CMK (cell line): ENCODE data around the gene SPACDR.
"Not testable (repeated sequence)": the region's sequence is repeated elsewhere in the genome, so short reads cannot be mapped to it uniquely, and the experiment has no call there.

Source experiments
- DNase-seq: peaks from one replicate; pipeline ENCODE4 v3.0.0-alpha.2; 2010; ENCODE audit warnings: low read depth

SPACDR gene

DNA sequence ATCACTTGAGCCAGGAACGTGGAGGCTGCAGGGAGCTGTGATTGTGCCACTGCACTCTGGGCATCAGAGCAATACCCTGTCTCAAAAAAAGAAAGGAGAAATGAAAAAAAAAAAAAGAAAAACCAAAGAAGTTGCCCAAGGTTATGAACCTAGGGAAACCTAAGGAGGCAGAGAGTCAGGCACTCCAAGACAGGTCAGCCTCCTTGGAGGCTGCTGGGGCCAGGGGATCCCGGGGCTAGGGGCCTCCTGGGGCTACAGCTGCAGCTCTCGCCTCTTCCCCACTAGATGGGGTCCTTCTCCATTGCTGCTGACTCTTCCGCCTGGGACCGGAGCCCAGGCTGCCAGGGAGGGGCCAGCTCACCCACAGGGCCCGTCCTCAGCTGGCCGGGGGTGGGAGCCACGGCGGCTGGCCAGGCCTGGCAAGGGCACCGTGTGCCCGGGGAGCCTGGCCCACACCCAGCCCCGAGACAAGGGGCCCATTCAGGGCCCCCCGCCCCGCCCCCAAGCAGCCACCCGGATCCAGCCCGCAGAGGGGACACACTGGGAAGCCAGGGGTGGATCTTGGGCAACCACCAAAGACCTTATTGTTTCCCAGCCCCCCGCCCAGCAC lies 1.7 kb upstream of the SPACDR start:
- no peak for DNase-seq

GRCh38 chr7:100465299-100465698 lies 1.2 kb upstream of the SPACDR start:
- no peak for DNase-seq

DNA sequence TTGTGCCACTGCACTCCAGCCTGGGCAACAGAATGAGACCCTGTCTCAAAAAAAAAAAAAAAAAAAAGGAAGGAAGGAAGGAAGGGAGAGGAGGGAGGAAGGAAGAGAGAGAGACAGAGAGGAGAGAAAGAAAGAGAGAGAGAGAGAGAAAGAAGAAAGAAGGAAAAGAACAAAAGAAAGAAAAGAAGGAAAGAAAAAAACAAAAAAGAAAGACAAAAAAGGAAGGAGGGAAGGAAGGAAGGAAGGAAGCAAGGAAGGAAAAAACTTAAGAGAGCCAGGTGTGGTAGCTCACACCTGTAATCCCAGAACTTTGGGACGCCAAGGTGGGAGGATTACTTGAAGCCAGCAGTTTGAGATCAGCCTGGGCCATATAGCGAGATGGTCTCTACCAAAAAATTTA lies 731 bp upstream of the SPACDR start:
- DNase-seq, result no peak

DNA sequence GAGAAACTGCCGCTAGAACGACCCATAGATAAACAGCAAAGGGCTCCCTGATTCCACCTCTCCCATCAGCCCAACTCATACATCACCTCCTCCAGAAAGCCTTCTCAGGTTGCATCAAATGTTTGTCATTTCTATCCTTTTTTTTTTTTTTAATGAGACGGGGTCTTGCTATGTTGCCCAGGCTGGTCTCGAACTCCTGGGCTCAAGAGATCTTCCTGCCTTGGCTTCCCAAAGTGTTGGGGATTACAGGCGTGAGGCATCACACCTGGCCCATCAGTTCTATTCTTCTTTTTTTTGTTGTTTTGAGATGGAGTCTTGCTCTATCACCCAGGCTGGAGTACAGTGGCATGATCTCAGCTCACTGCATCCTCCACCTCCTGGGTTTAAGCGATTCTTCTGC lies 7.0 kb downstream of the SPACDR start:
- DNase-seq, result no peak

- no peak for DNase-seq
Measured at GRCh38 chr7:100456562-100456961, 7.5 kb downstream of the SPACDR start.

- DNase-seq, result no peak
Measured at GRCh38 chr7:100455206-100455605, 8.9 kb downstream of the SPACDR start.

GRCh38 chr7:100453854-100454253 lies 10.2 kb downstream of the SPACDR start:
- DNase-seq, result not testable (repeated sequence)

GRCh38 chr7:100452513-100452912 lies 11.5 kb downstream of the SPACDR start:
- no peak for DNase-seq

GRCh38 chr7:100449190-100449795 lies 14.8 kb downstream of the SPACDR start:
- DNase-seq, result no peak

GRCh38 chr7:100447363-100447762 lies 16.7 kb downstream of the SPACDR start:
- DNase-seq, result not testable (repeated sequence)

DNA sequence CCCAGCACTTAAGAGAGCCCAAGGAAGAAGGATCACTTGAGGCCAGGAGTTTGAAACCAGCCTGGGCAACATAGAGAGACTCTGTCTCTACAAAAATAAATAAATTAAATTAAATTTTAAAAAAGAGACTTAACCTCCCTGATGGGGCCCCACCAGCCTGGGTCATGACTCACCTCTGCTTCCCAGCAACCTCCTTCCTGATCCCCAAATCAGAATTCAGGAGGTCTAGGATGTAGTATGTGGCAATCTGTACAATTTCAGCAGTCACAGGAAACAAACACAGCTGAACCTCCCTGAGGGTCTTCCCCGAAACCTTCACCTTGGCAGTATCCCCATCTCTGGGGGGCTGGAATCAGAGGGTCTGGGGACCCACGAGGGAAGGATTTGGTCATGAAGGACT lies 18.0 kb downstream of the SPACDR start:
- no peak for DNase-seq

- peak; percentile 65 for DNase-seq
Measured at GRCh38 chr7:100444311-100445278, 19.5 kb downstream of the SPACDR start.

GRCh38 chr7:100443096-100443840 lies 20.8 kb downstream of the SPACDR start:
- DNase-seq, result no peak

- DNase-seq, result no peak
Measured at GRCh38 chr7:100441641-100442535, 22.2 kb downstream of the SPACDR start.

GRCh38 chr7:100439244-100439643 lies 24.8 kb downstream of the SPACDR start:
- not testable (repeated sequence) for DNase-seq

DNA sequence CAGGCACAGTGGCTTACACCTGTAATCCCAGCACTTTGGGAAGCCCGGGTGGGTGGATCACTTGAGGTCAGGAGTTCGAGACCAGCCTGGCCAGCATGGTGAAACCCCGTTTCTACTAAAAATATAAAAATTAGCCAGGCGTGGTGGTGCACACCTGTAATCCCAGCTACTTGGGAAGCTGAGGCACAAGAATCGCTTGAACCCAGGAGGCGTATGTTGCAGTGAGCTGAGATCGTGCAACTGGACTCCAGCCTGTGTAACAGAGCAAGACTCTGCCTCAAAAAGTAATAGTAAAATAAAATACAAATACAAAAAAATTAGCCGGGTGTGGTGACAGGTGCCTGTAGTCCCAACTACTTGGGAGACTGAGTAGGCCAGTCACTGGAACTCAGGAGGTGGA lies 25.3 kb downstream of the SPACDR start:
- DNase-seq, result not testable (repeated sequence)

- DNase-seq, result no peak
Measured at GRCh38 chr7:100438172-100438571, 25.9 kb downstream of the SPACDR start.

- DNase-seq, result no peak
Measured at GRCh38 chr7:100437150-100438100, 26.6 kb downstream of the SPACDR start.

DNA sequence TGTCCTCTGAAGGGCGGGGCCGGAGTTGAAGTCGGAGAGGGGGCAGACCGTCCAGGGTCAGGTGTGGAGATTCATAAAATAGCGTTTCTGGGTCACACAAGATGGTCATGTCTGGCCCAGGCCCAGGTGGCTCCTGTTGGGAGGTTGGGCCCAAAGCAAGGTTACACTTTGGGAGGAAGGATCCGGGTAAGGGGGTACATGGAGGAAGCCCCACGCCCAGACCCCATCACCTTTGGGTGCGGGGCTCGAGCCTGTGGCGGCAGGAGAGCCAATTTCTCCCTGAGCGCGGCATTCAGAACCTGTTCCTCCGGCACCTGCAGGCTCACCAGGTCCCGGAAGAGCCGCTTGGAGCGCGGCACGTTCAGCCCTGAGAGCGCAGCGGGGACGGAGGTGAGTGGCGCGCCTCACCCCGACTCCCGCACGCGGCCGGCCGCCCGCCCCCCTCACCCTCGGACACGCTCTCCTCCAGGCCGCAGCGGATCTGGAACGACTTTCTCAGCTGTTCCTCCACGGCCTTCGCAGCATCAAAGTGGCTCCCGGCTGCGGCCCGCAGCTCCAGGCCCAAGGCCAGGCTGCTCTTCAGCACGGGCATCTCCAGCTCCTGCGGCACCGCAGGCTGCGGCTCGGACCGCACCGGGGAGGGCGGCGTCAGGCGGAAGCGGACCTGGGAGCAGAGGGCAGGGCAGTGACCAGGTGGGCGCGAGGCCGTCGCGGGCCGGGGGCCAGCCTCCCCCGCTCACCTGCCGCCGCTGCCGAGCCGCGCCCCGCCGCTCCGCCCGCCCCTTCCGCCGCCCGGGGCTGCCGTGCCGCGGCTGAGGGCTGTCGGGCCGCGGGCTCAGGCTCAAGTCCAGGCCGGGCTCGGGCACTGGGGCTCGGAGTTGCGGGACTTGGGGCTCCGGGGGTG lies 28.4 kb downstream of the SPACDR start:
- DNase-seq, result no peak
